Measurements from ENCODE around the gene CELF5. TPM values are rescaled to one million over a fixed set of nuclear protein-coding genes. Genes with fewer than 3 reads are reported as not detected.

Gene CELF5
- total RNA-seq, 1 donor from 2014 or later: not detected

DNA sequence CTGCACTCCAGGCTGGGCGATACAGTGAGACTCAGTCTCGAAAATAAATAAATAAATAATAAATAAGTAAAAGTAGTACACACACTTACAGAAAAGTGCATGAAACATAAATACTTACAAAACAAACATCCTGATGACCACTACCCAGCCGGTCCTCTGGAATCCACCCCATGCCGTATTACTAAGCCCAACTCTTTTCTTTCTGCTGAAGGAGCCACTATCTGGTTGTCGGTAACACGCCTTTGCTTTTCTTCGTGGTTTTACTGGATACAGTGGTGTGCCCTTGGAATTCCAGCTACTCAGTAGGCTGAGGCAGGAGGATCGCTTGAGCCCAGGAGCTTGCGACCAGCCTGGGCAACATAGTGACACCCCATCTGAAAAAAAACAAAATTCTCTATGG, 39.4 kb downstream of the CELF5 start:
- intact Hi-C loops (cut with micrococcal nuclease): no loop called here
- Histone ChIP-seq H3K4me1 (no peaks in the 10 kb centered on the region), H3K4me3 (no peak overlapping the region), H3K9me3 (replicated peaks) (no peaks in the 10 kb centered on the region), H3K27ac (replicated peaks) (no peak overlapping the region), H3K27me3 (ENCODE audit: low read depth) (peaks cover 70% of the 10 kb centered on the region), H3K36me3 (no peaks in the 10 kb centered on the region)
- TF ChIP-seq, protein P1, sequence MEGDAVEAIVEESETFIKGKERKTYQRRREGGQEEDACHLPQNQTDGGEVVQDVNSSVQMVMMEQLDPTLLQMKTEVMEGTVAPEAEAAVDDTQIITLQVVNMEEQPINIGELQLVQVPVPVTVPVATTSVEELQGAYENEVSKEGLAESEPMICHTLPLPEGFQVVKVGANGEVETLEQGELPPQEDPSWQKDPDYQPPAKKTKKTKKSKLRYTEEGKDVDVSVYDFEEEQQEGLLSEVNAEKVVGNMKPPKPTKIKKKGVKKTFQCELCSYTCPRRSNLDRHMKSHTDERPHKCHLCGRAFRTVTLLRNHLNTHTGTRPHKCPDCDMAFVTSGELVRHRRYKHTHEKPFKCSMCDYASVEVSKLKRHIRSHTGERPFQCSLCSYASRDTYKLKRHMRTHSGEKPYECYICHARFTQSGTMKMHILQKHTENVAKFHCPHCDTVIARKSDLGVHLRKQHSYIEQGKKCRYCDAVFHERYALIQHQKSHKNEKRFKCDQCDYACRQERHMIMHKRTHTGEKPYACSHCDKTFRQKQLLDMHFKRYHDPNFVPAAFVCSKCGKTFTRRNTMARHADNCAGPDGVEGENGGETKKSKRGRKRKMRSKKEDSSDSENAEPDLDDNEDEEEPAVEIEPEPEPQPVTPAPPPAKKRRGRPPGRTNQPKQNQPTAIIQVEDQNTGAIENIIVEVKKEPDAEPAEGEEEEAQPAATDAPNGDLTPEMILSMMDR (IDR thresholded peaks at IDR 0.05; ENCODE audit: borderline replicate concordance): no peak
- DNase-seq: no peak

DNA sequence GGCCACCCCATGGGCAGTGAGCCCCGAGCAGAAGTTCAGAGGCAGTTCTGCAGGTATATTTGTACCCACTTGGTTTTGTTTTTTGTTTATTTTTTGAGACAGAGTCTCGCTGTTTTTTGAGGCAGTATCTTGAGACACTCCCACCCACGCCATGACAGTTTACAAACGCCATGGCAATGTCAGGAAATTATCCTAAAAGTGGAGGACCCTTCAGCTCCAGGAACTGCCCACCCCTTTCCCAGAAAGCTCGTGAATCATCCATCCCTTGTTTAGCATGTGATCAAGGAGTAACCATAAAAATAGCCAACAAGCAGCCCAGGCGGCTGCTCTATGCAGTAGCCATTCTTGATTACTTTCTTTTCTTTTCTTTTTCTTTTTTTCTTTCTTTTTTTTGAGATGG, 41.0 kb downstream of the CELF5 start:
- Histone ChIP-seq H3K9me3 (replicated peaks) (no peaks in the 10 kb centered on the region), H3K4me3 (no peak overlapping the region), H3K36me3 (no peaks in the 10 kb centered on the region), H3K4me1 (no peaks in the 10 kb centered on the region), H3K27ac (replicated peaks) (no peak overlapping the region), H3K27me3 (ENCODE audit: low read depth) (peaks cover 69% of the 10 kb centered on the region)
- no peak for DNase-seq
- TF ChIP-seq, protein P1 (IDR thresholded peaks at IDR 0.05; ENCODE audit: borderline replicate concordance): no peak
- intact Hi-C loops (cut with micrococcal nuclease): no loop called here

DNA sequence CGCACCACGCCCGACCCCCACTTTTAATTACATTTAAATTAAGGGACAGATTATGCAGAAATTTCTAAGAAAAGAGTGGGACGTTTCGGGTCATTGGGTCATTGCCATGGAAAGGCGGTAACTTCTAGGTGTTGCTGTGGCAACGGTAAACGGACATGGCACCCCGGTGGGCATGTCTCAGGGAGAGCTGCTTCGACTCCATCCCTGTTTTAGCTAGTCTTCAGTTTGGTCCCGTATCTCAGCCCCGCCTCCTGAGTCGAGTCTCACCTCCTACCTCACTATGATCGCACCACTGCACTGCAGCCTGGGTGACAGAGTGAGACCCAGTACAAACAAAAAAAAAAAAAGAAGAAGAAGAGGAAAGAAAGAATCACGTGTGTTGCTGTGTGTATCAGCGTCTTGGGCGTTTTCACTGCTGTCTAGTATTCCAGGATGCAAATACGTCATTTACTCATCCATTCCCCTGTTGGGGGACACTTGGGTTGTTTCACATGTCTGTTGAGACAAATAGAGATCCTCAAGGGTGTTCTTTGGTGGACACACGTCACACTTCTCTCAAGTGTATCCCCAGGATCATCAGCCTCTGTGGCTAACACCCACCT, 41.7 kb downstream of the CELF5 start:
- no peak for DNase-seq
- no peak overlapping the region for H3K4me3 ChIP-seq
- no peak overlapping the region for H3K27ac ChIP-seq (replicated peaks)
- TF ChIP-seq, protein P1 (IDR thresholded peaks at IDR 0.05; ENCODE audit: borderline replicate concordance): no peak
- intact Hi-C loops (cut with micrococcal nuclease): no loop called here
- H3K36me3 ChIP-seq: no peaks in the 10 kb centered on the region
- H3K9me3 ChIP-seq (replicated peaks): no peaks in the 10 kb centered on the region
- no peaks in the 10 kb centered on the region for H3K4me1 ChIP-seq
- H3K27me3 ChIP-seq (ENCODE audit: low read depth): peaks cover 69% of the 10 kb centered on the region

DNA sequence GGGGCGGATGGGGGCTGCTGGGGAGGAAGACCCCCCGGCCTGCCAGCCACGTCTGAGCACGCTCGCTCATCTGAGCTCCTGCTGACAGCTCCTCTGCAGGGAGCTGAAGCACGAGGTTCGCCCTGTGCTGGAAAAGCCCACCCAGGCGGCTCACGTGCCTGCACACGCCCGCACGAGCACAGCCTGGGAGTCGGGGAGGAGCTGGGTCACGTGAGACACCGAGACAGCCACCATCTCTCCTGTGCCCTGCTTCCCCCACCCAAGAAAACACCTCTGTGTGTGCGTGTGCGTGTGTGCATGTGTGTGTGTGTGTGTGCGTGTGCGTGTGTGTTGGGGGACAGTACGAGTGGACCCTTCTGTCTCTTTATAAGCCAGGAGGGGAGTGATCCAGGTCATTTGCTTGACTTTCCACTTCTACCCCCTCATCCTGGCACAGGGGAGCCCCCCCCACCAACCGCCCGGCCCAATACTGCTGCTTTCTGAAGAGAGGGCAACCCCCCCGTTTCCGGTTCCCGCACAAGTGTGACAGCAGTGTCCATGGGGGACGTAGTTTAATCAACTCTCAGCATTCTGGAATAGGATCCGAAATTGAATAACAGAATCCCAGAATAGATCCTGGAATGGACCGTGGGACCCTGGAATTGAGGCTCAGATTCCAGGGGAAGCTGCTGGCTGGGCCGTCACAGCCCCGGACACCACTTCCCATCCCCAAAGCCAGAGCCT, 42.5 kb downstream of the CELF5 start:
- Histone ChIP-seq H3K4me3 (no peak overlapping the region), H3K27me3 (ENCODE audit: low read depth) (peaks cover 69% of the 10 kb centered on the region), H3K4me1 (no peaks in the 10 kb centered on the region), H3K27ac (replicated peaks) (no peak overlapping the region), H3K9me3 (replicated peaks) (no peaks in the 10 kb centered on the region), H3K36me3 (no peaks in the 10 kb centered on the region)
- no peak for DNase-seq
- TF ChIP-seq, protein P1 (IDR thresholded peaks at IDR 0.05; ENCODE audit: borderline replicate concordance): no peak
- intact Hi-C loops (cut with micrococcal nuclease): no loop called here

DNA sequence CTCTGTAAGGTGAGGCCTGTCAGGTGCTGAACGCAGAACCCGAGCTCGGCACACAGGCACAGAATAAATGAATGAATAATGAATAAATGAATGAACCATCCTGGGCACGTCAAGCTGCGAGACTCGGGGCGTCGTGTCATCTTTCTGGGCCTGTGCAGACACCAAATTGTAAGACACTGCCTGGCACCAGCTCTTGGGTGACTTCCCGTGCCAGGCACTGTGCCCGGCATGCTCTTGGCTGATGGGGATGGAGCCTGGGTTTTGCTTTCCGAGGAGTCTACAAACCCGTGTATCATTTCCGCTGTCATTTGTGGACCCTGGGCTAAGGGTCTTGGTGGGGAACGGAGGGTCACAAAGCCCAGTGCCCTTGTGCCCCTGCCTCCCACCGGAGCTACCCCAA, 43.9 kb downstream of the CELF5 start:
- Histone ChIP-seq H3K4me1 (no peaks in the 10 kb centered on the region), H3K4me3 (no peak overlapping the region), H3K9me3 (replicated peaks) (peaks cover 10% of the 10 kb centered on the region), H3K36me3 (no peaks in the 10 kb centered on the region), H3K27me3 (ENCODE audit: low read depth) (peaks cover 77% of the 10 kb centered on the region), H3K27ac (replicated peaks) (no peak overlapping the region)
- no peak for DNase-seq
- intact Hi-C loops (cut with micrococcal nuclease): no loop called here
- TF ChIP-seq, protein P1 (IDR thresholded peaks at IDR 0.05; ENCODE audit: borderline replicate concordance): no peak

All from left ventricle myocardium inferior (tissue), 1 donor.